ENCODE data around the gene GMEB2. TPM values are rescaled to one million over a fixed set of nuclear protein-coding genes. Genes with fewer than 3 reads are reported as not detected.

The GMEB2 gene
- total and polyA plus RNA-seq, 10 of the 15 experiments (the other 5 are each of a cell fraction or from before 2014, with no cell fraction given): 0.08 to 15.1 (median 6.9) TPM

GRCh38 chr20:63628246-63628975 lies 1.5 kb upstream of the GMEB2 start (continued):
- TF ChIP-seq NKRF (conservative IDR thresholded peaks at IDR 0.05) (peak; percentile 73), ZNF687 (IDR thresholded peaks at IDR 0.05) (peak; percentile 74), ATF7 (IDR thresholded peaks at IDR 0.05; ENCODE audit: low read depth) (peak; percentile 49; the same call in 1 of the 2 replicates), ZBTB11 (CRISPR knock-in tag; IDR thresholded peaks at IDR 0.05) (peak; percentile 92), BACH1 (IDR thresholded peaks at IDR 0.05; ENCODE audit: borderline replicate concordance) (0 out of 2 replicates have a peak, but pooled peaks have one; percentile 28), IRF4 (IDR thresholded peaks at IDR 0.05; ENCODE audit: low read depth, low read length) (peak; percentile 70), CREB1 (IDR thresholded peaks at IDR 0.05; ENCODE audit: low read depth) (peak; percentile 68; the same call in 1 of the 2 replicates), TCF12 (IDR thresholded peaks at IDR 0.05; ENCODE audit: low read depth, low read length) (0 out of 2 replicates have a peak, but pooled peaks have one; percentile 54)
- TF ChIP-seq, protein P1, sequence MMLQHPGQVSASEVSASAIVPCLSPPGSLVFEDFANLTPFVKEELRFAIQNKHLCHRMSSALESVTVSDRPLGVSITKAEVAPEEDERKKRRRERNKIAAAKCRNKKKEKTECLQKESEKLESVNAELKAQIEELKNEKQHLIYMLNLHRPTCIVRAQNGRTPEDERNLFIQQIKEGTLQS (IDR thresholded peaks at IDR 0.05; ENCODE audit: borderline replicate concordance, extremely low read depth, low read depth, low read length): no peak
- TF ChIP-seq, protein P2, sequence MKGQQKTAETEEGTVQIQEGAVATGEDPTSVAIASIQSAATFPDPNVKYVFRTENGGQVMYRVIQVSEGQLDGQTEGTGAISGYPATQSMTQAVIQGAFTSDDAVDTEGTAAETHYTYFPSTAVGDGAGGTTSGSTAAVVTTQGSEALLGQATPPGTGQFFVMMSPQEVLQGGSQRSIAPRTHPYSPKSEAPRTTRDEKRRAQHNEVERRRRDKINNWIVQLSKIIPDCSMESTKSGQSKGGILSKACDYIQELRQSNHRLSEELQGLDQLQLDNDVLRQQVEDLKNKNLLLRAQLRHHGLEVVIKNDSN (IDR thresholded peaks at IDR 0.05; ENCODE audit: borderline replicate concordance, extremely low read length, insufficient read depth, low read depth, low read length): no peak
- TF ChIP-seq, protein P3, sequence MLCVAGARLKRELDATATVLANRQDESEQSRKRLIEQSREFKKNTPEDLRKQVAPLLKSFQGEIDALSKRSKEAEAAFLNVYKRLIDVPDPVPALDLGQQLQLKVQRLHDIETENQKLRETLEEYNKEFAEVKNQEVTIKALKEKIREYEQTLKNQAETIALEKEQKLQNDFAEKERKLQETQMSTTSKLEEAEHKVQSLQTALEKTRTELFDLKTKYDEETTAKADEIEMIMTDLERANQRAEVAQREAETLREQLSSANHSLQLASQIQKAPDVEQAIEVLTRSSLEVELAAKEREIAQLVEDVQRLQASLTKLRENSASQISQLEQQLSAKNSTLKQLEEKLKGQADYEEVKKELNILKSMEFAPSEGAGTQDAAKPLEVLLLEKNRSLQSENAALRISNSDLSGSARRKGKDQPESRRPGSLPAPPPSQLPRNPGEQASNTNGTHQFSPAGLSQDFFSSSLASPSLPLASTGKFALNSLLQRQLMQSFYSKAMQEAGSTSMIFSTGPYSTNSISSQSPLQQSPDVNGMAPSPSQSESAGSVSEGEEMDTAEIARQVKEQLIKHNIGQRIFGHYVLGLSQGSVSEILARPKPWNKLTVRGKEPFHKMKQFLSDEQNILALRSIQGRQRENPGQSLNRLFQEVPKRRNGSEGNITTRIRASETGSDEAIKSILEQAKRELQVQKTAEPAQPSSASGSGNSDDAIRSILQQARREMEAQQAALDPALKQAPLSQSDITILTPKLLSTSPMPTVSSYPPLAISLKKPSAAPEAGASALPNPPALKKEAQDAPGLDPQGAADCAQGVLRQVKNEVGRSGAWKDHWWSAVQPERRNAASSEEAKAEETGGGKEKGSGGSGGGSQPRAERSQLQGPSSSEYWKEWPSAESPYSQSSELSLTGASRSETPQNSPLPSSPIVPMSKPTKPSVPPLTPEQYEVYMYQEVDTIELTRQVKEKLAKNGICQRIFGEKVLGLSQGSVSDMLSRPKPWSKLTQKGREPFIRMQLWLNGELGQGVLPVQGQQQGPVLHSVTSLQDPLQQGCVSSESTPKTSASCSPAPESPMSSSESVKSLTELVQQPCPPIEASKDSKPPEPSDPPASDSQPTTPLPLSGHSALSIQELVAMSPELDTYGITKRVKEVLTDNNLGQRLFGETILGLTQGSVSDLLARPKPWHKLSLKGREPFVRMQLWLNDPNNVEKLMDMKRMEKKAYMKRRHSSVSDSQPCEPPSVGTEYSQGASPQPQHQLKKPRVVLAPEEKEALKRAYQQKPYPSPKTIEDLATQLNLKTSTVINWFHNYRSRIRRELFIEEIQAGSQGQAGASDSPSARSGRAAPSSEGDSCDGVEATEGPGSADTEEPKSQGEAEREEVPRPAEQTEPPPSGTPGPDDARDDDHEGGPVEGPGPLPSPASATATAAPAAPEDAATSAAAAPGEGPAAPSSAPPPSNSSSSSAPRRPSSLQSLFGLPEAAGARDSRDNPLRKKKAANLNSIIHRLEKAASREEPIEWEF (IDR thresholded peaks at IDR 0.05; ENCODE audit: insufficient replicate concordance, low read depth, low read length): no peak
